H1 (cell line): Measurements from ENCODE around the gene TRIM22. TPM values are rescaled to one million over a fixed set of nuclear protein-coding genes. Genes with fewer than 3 reads are reported as not detected.

Experiments
- ASH2L ChIP-seq: fragments of 200-600, 300-600 bp; sonication (generic); IDR thresholded peaks from one replicate; pipeline ENCODE4 v1.7.1; 2017; ENCODE audit warnings: low read length
- BACH1 ChIP-seq: IDR thresholded peaks from 2 replicates; pipeline ENCODE4 v1.6.1; 2012; ENCODE audit warnings: low read length, improper control_type of control experiment
- CBX8 ChIP-seq: fragments of 300-800, 300-1000 bp; sonication (generic); IDR thresholded peaks from 2 replicates; pipeline ENCODE4 v1.7.1; 2016; ENCODE audit warnings: low read depth, low read length, borderline replicate concordance
- CHD1 ChIP-seq: IDR thresholded peaks from 2 replicates; pipeline ENCODE4 v1.6.1; 2012; ENCODE audit warnings: low read depth, low read length, improper control_type of control experiment
- EGR1 ChIP-seq: IDR thresholded peaks from 2 replicates; pipeline ENCODE4 v1.6.1; 2011; ENCODE audit warnings: low read depth, low read length, borderline replicate concordance
- KDM1A ChIP-seq: fragments of 200-600, 300-600 bp; sonication (generic); IDR thresholded peaks from 2 replicates; pipeline ENCODE4 v1.7.1; 2016; ENCODE audit warnings: mild to moderate bottlenecking, low read length, borderline replicate concordance
- KDM4A ChIP-seq: IDR thresholded peaks from one replicate; pipeline ENCODE4 v1.7.1; 2012; ENCODE audit warnings: low read depth, mild to moderate bottlenecking, moderate library complexity, low read length, inconsistent platforms; ENCODE audit not compliant: severe bottlenecking
- POLR2AphosphoS5 ChIP-seq: IDR thresholded peaks from 2 replicates; pipeline ENCODE4 v1.6.1; 2011; ENCODE audit warnings: low read depth, low read length
- RAD21 ChIP-seq, 2 experiments: IDR thresholded peaks in 1 of 2; conservative IDR thresholded peaks in 1 of 2; 2 replicates each; pipeline ENCODE4 v1.6.1; 2011; ENCODE audit warnings: low read depth in 2 of 2, low read length in 2 of 2, improper control_type of control experiment in 1 of 2, inconsistent platforms in 1 of 2, mild to moderate bottlenecking in 1 of 2, moderate library complexity in 1 of 2
- RNF2 ChIP-seq: fragments of 200-900, 300-1000 bp; sonication (generic); IDR thresholded peaks from 2 replicates; pipeline ENCODE4 v1.7.1; 2016; ENCODE audit warnings: borderline replicate concordance, low read depth, mild to moderate bottlenecking, antibody characterized with exemption, low read length; ENCODE audit not compliant: poor library complexity, severe bottlenecking; ENCODE audit errors: missing control alignments
- SP4 ChIP-seq: IDR thresholded peaks from 2 replicates; pipeline ENCODE4 v1.6.1; 2012; ENCODE audit warnings: low read length, inconsistent platforms
- TAF1 ChIP-seq: IDR thresholded peaks from 2 replicates; pipeline ENCODE4 v1.6.1; 2011; ENCODE audit warnings: mild to moderate bottlenecking, low read depth, low read length
- TCF12 ChIP-seq: IDR thresholded peaks from 2 replicates; pipeline ENCODE4 v1.6.1; 2011; ENCODE audit warnings: low read depth, mild to moderate bottlenecking, low read length
- TEAD4 ChIP-seq: IDR thresholded peaks from 2 replicates; pipeline ENCODE4 v1.6.1; 2012; ENCODE audit warnings: low read depth, low read length, inconsistent platforms, mixed read lengths
- polyA plus RNA-seq, 7 experiments: library from polyadenylated mRNA; depleted of rRNA in 3 of 7; stranded (reverse) in 5 of 7; unstranded in 2 of 7; fragments of >200 nt in 5 of 7; fragments of 200-250 nt in 2 of 7; gene quantifications; 1 replicate in 5 of 7; 2 replicates in 1 of 7; 4 replicates in 1 of 7; pipeline versions ENCODE4 v1.2.1 to v1.2.3, GENCODE V29; 2011 to 2013; ENCODE audit warnings: missing spikeins in 2 of 7, mixed read lengths in 2 of 7
- total RNA-seq: library from RNA; stranded (reverse); fragmentation: NEBNext Ultra II Directional; extraction: Animal tissue kit (Norgen Biotek cat#: 25700); gene quantifications from 2 replicates; pipeline ENCODE4 v1.2.1, GENCODE V29; 2021
- TF ChIP-seq, protein P1 (sequence below), 3 experiments: IDR thresholded peaks; 1 replicate in 2 of 3; 2 replicates in 1 of 3; pipeline versions ENCODE4 v1.5.1 to v1.6.1; 2011; ENCODE audit warnings: low read length in 3 of 3, mild to moderate bottlenecking in 3 of 3, inconsistent platforms in 2 of 3, low read depth in 1 of 3, moderate library complexity in 1 of 3; ENCODE audit not compliant: insufficient read depth in 1 of 3; ENCODE audit errors: control extremely low read depth in 1 of 3
- TF ChIP-seq, protein P2 (sequence below): IDR thresholded peaks from 2 replicates; pipeline ENCODE4 v1.6.1; 2011; ENCODE audit warnings: low read length, improper control_type of control experiment

Gene TRIM22
- total and polyA plus RNA-seq, 2 of the 8 experiments (the other 6 are each of a cell fraction or from before 2014, with no cell fraction given), result 56.0 to 82.7 TPM

DNA sequence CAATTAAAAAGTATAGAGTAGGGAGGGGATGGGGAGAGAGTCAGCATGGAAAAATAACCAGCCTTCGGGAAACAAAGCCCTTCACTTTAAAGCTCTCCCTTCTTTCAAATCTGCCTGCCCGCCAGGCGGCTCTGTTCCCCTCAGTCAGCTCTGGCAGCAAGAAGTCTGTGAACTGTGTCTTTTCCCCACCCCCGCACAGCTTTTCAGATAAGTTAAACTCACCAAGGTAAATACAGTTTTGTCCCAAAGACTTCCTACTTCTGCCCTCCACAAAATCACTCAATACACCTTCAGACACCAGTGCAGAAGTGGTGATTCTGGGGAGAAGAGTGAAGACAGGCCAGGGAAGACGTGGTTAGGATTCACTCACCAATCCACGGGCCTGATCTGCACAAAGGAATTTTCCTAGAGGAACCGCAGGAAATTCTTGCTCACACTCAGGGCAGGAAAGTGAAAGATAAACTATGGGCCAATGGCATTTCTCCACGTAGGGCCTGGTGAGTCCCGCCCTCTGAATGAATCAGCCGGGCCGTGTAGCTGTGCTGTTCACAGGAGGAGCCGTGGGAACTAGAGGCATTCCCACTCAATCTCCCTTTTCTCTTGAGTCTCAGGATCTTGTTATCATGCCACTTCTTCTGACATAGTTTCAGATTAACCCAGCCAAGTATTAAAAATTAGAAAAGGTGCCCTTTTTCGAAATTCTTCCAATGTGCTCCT lies 4.8 kb upstream of the TRIM22 start, which contains the start of gene TRIM5 (continued):
- TF ChIP-seq, protein P1, sequence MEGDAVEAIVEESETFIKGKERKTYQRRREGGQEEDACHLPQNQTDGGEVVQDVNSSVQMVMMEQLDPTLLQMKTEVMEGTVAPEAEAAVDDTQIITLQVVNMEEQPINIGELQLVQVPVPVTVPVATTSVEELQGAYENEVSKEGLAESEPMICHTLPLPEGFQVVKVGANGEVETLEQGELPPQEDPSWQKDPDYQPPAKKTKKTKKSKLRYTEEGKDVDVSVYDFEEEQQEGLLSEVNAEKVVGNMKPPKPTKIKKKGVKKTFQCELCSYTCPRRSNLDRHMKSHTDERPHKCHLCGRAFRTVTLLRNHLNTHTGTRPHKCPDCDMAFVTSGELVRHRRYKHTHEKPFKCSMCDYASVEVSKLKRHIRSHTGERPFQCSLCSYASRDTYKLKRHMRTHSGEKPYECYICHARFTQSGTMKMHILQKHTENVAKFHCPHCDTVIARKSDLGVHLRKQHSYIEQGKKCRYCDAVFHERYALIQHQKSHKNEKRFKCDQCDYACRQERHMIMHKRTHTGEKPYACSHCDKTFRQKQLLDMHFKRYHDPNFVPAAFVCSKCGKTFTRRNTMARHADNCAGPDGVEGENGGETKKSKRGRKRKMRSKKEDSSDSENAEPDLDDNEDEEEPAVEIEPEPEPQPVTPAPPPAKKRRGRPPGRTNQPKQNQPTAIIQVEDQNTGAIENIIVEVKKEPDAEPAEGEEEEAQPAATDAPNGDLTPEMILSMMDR (IDR thresholded peaks at IDR 0.05; ENCODE audit: control extremely low read depth in 1 of 3, insufficient read depth in 1 of 3, low read depth in 1 of 3, low read length in 3 of 3), result peak; percentile 37 to 53 (median 47); a peak in 3 of 4 replicates
- no peak for TF ChIP-seq KDM4A
- no peak for TF ChIP-seq TCF12
- no peak for TF ChIP-seq CBX8
- peak; percentile 39 to 54 for TF ChIP-seq RAD21 (IDR thresholded peaks at IDR 0.05 in 1 of 2, conservative IDR thresholded peaks at IDR 0.05 in 1 of 2; ENCODE audit: low read depth in 2 of 2, low read length in 2 of 2)
- no peak for TF ChIP-seq CHD1
- no peak for TF ChIP-seq KDM1A
- TF ChIP-seq SP4, result no peak
- peak; percentile 94 for TF ChIP-seq ASH2L
- TF ChIP-seq, protein P2, sequence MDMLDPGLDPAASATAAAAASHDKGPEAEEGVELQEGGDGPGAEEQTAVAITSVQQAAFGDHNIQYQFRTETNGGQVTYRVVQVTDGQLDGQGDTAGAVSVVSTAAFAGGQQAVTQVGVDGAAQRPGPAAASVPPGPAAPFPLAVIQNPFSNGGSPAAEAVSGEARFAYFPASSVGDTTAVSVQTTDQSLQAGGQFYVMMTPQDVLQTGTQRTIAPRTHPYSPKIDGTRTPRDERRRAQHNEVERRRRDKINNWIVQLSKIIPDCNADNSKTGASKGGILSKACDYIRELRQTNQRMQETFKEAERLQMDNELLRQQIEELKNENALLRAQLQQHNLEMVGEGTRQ, result no peak
- TF ChIP-seq RNF2, result no peak
- no peak for TF ChIP-seq TEAD4
- peak; percentile 67 for TF ChIP-seq TAF1
- peak; percentile 76 for TF ChIP-seq EGR1
- peak; percentile 68 for TF ChIP-seq POLR2AphosphoS5
- TF ChIP-seq BACH1, result peak; percentile 33; the same call in 1 of the 2 replicates
